Measurements from ENCODE around the gene IL16.
"Not testable (repeated sequence)": the region's sequence is repeated elsewhere in the genome, so short reads cannot be mapped to it uniquely, and the experiment has no call there.

IL16 gene

DNA sequence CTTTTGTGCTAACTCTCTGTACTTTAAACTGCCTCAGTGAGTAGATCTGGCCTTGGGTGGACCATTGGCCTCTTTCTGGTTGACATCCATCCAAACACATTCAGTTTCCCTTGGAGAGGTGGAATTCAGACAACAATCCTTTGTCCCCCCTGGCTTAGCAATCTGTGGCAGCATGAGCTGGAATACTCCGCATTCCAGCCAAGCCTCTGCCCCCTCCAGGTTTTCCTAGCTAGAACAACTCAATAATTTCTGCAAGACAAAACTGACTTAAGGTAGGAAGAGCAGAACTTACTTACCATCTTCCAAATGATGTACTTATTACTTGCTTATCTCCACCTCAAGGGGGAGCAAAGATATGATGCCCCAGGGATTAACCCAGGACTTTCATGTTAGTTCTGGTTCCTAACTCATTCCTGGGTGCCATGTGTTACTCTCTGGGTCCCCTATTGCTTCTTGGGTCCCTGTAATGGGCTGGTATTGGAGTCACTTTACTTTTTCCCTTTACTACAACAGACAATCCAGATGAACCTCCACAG, 21.8 kb upstream of the IL16 start:
- DNase-seq (ENCODE audit: low spot score) = no peak

DNA sequence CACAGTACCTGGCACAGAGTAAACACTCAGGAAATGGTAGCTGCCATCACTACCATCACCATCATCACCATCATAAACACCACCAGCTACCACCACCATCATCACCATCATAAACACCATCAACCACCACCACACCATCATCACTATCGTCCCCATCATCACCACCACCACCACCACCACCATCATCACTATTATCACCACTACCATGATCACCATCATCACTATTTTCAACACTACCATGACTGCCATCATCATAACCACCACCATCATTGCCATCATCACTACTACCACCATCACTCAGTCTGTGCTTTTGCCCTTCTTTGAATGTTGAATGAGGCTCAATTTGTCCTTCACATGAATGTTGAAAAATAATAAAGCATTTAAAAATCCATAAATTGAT, 21.2 kb upstream of the IL16 start:
- no peak for DNase-seq (ENCODE audit: low spot score)

DNA sequence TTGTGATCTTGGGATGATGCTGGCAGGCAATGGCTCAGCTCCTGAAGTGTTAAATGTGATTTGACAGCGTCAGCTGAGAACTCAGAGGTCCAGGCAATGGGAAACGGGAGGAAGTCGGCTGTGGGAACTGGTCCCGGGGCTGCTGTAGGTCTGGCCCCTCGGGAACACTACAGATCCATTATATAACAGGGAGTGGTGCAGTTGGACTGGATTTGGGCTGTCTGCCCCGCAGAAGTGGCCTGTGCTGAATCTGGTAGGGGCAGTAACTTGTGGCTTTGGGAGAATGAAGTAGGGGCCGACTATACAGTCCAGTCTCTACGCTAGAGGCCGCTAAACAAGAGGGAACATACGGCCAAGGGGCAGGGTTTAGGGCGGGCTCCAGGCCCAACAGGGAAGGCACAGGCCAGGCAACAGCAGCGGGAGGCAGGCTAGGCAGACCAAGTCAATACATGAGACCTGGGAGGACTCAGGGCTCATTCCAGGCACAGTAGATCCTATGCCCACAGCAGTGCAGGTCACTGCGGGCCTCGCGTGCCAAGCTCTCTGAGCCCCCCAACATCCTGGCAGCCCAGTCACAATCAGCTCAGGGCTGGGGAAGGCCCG, 20.3 kb upstream of the IL16 start:
- no peak for DNase-seq (ENCODE audit: low spot score)

DNA sequence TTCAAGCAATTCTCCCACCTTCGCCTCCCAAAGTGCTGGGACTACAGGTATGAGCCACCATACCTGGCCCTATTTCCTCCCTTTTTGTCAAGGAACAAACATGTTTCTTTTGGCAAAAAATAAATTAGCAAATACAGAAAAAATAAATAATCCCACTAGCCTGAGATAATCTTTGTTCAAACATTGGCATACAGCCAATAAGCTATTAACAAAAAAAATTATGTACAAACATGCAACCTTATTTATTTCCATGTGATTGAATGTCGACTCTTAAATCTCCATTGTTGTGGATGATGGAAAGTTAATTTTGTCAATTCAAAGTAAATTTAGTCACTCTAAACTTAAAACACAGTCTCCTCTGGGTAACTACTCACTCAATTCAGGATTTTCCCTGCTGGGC, 18.3 kb upstream of the IL16 start:
- no peak for DNase-seq (ENCODE audit: low spot score)

DNA sequence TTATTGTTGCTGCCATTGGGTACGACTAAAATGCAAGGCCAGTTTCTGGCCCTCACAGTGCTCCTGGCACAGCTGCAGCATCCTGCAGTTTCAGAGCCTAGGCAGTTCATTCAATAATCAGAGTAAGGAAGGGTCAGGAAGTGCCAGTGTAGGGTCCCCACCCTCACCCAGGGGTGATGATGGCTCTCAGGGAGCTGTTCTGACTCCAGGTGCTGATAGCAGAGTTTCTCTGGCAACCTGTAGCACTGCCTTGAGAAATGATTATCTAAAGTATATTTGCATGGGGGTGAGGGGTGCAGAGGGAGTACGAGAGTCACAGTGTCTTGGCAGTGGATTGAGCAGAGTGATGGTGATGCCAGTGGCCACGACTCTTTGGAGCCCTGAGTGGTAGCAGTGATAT, 15.5 kb upstream of the IL16 start:
- no peak for DNase-seq (ENCODE audit: low spot score)

DNA sequence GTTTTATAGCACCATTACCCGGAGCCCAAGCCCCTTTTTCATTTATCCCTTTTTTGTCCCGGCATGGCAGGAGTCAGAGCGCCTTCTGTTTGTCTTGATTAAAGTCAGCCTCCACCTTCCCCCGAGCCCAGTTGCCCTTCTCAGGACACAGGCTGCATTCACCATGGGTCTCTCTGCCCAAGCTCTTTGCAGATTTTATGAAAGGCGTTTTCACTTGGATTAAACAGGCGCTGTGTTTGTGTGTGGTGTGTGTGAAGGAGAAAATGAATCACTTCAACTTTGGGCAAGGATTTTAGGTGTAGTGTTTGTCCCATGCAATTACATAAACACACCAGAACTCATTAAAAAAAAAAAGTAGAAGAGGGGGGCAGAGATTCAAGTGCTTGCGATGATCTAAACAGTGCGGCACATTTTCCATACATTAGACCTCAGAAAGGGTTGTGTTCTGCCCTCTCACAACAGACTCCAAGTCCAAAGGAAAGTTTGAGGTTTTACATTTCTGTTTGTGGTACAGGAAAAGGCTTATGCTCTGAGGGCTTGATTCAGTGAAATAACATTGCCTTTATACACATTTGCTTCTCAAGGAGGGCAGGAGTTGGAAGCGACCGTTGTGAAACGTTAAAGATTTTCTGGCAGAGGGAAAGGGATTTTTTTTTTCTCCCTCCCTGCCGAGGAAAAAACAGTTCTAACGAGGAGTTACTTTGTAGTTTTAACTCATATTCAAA, 14.5 kb upstream of the IL16 start:
- no peak for DNase-seq (ENCODE audit: low spot score)

DNA sequence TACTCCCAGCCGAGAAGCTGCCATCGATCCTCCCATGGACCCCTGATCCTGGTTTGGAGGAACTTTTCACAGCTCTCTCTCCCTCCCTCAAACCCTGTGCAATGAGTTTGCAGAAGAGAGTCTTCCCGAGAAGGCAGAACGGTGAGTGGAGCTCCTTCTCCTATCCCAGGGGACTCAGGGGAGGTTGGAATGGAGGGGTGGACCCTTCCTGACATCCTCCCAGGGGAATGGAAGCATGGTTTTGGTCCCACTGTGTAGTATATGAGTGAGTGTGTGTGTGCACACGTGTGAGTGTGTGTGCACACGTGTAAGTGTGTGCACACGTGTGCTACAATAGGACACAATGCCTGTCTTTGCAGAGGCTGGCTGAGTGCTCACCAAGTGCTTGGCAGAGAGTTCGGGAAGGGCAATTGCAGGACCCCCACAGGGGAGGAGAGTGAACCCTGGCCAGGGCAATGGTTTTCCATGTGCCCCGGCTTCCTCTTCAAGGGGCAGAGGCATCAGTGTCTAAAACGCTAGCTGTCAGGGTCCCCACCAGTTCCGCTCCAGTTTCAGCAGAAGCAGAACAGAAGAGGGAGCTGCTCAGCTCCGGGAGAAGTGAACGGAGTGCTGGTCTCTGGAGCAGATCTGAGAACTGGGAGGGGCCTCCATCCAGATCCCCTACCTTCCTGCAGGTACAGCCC, 13.8 kb upstream of the IL16 start:
- no peak for DNase-seq (ENCODE audit: low spot score)

DNA sequence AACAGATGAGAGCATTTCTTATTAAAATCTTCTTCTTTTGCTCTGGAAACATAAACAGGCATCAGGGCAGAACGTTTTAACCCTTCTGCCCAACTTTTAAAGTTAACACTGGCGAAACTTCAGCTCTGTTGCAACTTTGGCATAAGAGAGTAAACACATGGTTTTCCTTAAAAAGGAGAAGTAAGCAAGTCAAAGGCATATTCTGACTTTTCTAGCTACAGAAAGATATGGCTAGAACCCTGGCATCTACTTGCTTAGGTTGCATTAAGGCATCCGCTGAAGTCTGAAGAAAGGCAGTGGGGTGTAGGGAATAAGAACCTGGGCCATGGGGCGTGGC, 13.3 kb upstream of the IL16 start:
- no peak for DNase-seq (ENCODE audit: low spot score)

DNA sequence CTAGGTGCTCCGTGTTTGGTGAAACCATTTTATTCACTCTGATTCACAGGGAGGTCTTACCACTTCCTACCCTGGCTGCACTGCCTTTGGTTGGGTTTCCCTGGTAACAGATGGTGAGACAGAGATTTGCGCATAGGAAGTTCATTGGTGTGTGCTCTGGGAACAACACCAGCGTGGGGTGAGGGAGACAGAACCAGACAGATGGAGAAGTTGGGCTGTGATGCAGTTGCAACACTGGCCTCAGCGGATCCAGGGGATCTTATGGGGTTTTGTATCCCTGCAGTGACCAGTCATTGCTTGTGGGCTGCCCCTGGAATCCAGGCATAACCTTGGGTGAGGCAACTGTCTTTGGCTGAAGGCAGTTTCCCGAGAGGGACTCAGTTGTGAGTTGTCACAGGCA, 12.5 kb upstream of the IL16 start:
- DNase-seq (ENCODE audit: low spot score) = no peak

DNA sequence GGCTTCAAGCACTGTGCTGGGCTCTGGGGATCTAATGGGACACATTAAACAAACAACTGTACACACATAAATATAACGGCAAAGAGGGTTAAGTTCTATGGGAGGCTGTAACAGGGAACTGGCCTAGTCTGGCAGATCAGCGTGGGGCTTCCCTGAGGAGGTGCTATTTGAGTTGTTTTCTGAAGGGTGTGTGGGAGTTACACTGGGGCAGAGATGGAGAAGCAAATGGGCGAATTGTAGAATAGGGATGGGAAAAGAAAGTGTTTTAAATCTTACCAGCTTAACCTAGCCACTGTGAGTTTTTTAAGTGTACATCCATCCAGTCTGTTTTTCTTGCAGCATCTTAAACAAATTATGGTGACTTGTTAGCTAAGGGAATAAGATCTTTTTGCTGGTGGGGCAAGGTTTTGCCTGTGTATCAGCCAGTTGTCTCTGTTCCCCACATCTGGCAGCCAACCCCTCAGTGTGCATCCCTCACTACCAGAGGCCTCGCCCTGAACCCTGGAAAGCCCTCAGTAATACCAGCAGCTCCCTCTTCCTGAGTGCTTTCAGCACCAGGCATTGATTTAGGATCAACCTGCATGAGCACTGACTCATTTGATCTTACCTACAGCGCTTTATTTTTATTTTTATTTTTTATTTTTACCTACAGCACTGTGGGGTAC, 10.9 kb upstream of the IL16 start:
- DNase-seq (ENCODE audit: low spot score) = no peak

DNA sequence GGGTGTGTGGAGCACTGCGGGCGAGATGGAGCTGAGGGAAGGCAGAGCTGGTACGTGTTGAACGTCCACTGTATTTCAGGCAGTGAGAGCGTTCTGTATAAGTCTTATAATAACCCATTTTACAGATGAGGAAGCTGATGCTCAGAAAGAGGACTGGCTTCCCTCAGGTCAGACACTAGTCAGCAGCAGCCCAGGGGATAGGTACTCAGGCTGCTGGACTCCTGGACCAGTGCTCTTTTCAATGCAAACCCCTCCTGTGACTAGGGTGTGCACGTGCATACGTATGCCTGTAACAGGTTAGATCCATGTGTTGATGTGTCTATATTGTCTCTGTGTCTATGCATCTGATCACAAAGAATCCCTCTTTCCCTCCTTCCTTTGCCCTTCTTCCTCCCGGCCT, 8.3 kb upstream of the IL16 start:
- no peak for DNase-seq (ENCODE audit: low spot score)

DNA sequence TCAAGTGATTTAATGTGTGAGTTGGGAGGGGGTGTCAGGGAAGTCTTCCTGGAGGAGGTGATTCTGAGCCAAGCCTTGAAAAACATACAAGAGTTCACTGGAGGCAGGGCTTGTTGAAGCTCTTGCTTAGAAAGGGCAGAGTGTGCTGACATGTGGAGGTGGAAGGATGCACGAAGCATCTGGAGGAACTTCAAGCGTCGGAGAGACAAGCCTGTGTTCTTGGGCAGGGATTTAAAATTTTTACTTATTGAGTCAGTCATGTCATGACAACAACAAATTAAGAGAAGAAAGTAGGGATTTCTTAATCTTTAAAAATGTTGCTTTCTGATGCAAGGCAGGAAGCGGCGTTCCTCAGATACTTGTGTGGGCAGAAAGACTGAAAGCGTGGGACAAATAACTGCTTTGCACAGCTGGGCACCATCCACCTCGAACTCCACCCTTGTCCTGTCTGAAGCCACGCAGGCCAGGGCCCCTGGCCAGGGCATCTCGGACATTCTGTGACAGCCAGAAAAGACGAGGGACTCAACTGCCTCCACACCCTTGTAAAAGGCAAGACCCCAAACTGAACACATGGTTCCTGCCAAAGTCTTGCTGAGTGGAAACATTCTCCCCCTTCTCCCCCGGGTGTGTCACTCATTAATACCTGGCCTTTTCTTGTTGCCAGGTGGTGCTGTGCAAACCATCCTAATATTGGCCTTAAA, 6.9 kb upstream of the IL16 start:
- DNase-seq (ENCODE audit: low spot score) = no peak

DNA sequence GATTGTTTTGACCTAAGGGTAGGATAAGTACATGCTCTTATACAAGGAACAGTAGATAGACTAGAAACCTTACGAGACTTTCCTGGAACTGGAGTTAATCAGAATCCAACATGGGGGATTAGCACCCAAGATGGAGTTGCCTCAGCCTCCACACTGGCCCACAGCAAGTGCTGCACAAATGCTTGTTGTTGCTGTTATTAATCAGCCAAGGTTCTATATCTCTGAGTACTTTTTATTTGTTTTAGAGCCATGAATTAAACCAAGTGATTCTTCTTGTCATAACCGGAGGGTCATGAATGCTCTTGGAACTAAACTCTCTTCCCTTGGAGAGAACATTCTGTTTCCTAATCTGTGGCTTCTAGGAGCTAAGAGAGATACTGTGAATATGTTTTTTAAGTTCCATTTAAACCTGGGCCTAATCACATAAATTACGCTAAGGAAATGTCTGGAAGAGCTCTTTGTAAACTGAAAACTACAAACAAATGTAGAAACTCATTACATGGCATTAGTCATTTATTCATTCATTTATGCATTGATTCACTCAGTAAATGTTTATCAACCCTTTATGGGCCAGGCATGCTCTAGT, 5.7 kb upstream of the IL16 start:
- DNase-seq (ENCODE audit: low spot score) = no peak

DNA sequence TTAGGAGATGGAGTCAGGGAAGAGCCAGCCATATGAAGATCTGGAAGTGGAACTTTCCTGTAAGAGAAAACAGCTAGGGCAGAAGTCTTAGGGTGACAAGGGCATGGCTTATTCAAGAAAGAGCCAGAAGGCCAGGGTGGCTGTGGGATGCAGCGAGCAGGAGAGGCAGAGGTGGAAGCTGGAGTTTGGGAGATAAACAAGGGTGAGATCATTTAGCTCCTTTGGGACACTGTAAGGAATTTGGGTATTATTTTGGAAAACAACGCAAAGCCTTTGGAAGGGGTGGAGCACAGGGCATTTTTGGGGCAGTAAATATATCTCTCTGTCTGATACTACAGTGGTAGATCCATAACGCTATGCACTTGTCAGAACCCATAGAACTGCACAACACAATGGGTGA, 5.0 kb upstream of the IL16 start:
- DNase-seq (ENCODE audit: low spot score) = no peak

DNA sequence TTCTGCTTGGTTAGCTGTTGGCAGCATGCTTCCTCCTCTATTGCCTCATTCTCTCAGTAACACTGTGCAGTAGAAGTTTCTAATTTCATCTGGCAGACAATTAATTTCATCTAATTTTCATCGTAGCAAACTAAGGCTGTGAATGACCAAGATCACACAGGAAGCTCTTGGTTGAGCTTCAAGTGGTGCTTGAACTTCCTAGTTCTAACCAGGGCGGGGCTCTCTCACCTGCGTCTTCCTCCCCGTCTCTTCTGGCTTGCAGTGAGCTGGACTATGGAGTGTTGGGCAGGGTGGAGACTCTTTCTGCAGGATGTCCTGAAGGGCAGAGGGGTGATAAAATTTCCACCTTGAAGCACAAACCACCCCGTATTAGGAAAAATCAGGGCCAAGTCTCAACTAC, 2.0 kb upstream of the IL16 start:
- DNase-seq (ENCODE audit: low spot score) = no peak

DNA sequence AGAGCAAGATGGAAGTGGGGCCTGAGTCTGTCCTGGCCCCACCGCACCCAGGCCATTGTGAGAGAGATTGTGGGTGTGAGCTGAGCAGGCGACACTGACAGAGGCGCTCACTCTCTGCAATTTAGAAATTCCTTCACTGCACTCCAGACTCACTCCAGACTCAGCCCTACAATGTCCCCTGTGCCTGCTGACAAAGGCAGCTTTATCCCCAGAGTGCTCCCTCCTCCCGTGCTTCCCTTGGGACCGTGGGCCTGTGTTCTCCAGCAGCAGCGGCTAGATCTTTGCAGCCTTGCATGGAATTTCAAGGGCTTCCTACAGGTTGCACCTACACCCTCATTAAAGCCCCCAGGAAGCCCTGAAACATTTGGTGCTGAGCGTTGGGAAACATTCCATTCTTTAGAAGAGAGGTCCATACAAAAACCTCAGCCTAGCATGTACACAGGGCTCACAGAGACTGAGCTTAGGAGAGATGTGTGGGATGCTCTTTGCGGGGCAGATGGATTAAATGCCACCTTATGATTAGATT, 1.3 kb upstream of the IL16 start:
- no peak for DNase-seq (ENCODE audit: low spot score)

DNA sequence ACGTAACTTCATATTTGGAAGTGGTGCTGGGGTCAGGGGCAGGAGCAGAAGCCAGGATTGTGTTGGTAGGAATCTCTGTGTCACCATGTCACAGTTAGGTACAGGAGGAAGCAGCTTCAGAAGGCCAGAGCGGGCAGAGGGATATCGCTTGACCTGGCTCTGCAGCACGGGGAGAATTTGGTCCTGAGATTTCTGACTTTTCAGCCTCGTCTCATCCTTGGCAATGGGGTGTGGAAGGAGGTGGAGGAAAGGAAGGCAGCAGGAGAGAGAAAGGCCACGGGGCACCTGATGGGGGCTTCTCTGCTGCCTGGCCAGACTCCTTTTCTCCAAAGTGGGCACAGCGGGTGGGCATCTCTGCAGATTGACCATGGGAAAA, 564 bp downstream of the IL16 start:
- no peak for DNase-seq (ENCODE audit: low spot score)

DNA sequence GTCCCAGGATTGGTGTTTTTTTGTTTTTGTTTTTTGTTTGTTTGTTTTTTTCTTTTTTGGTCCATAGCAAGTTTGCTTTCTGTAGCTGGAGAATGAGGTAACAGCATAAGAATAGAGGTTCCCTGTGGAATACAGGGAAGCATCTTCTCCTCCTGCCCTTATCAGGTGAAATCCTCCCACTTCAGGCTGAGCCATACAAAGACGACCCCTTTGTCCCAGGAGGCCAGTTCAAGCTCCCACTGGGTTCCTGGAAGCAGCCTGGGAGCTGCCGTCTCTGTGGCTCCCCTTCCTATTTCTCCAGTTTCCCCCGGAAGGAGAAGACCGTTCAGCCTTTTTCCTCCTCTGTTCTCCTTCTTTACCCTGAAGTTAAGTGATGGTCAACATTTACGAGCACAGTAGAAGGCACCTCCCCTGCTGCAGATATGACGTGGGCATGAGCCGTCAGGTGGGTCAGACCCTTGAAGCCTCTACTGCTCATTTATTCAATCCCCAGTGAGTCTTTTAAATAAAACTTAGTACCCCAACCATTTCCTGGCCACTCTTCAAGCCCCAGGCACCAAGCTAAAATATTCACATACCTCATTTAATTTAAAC, 1.1 kb downstream of the IL16 start:
- no peak for DNase-seq (ENCODE audit: low spot score)

DNA sequence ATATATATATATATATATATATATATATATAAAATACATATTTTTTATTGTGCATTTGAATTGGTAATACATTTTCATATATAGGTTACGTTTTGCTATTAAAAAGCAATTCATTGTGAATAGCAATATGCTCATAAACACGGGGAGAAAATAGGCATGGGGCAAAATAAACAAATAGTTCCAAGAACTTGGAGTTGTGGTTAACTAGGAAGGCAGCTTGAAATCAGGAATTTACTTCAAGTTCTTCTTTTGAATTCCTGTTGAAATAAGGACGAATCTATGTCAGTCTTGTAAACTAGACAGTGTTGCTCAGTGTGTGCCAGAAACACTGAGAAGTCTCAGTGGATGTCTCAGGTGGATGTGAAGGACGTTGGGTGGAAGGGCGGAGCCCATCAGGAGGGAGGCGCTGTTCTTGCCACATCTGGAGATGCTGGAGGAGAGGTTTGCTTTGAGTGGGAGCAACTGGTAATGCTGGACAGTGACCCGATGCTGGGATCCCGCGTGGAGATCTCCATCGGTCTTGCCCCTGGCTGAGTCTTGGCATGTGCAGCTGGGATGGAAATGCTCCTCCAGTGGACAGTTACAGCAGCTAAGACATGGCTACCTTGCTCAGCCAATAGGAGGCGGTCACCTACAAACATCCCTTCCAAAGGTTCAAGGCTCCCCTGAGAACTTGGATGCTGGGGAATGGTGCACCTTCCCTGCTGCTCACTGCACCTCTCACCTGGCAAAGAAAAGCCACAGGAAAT, 2.5 kb downstream of the IL16 start:
- no peak for DNase-seq (ENCODE audit: low spot score)

DNA sequence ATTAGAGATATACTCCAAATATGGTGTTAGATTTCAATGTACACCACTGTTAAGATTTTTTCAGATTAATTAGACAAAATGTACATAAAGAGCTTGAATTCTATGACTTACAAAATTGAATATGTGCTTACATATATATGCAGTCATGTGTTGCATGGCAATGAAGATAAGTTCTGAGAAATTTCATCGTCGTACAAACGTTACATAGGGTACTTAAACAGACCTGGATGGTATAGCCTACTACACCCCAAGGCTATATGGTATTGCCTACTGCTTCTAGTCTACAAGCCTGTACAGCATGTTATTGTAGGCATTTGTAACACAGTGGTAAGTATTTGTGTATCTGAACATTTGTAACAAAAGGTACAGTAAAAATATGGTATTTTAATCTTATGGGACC, 9.3 kb downstream of the IL16 start:
- no peak for DNase-seq (ENCODE audit: low spot score)

DNA sequence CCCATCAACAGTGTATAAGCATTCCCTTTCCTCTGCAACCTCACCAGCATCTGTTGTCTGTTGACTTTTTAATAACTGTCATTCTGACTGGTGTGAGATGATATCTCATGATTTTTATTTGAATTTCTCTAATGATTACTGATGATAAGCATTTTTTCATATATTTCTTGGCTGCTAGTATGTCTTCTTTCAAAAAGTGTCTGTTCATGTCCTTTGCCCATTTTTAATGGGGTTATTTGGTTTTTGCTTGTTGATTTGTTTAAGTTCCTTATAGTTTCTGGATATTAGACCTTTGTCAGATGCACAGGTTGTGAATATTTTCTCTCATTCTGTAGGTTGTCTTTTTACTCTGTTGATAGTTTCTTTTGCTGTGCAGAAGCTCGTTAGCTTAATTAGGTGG, 11.3 kb downstream of the IL16 start:
- not testable (repeated sequence) for DNase-seq (ENCODE audit: low spot score)
